ENCODE measurements around the gene NLRP14.

DNA sequence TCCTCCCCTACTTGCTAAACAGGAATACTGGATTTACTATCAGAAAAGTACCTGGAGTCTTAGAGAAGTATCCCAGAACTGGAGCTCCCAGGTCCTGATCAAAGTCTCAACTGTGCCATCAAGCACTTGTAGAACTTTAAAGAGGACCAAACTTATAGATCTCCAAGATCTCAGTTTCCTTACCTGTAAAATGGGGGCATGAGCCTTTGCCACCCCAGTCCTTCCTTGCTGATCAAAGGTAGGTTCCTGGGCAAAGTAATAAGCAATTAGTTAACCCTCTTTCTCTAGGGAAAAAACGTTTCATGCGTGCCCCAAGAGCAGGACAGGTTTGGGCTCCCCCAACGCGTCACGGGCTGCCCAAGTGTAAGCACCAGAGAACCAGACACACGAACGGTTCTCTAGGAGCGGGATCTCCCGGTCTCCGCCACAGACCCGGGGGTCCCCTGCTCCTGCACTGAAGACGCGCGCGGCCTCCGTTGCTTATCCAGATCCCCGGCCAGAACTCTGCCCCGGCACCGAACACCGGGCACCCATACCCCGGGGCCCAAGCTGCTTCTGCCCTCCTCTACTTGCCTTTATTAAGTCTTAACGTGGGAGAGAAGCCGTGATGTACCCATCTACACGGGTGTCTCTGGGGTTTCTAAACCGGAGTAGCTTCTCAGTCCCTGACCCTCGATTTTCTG, 638 bp upstream of the NLRP14 start:
- TF ChIP-seq POLR2A (IDR thresholded peaks at IDR 0.05) (no peak), CTCF (IDR thresholded peaks at IDR 0.05) (no peak)

All from prostate gland (tissue), 2 donors.